Activated T-cell treated with anti-CD3 and anti-CD28 coated beads for 48 hours (primary cell): Measurements from ENCODE around the gene BSDC1.

Source experiments
- DNase-seq: peaks from one replicate; pipeline ENCODE4 v3.0.0-alpha.2; 2020; ENCODE audit warnings: low read depth

The BSDC1 gene

DNA sequence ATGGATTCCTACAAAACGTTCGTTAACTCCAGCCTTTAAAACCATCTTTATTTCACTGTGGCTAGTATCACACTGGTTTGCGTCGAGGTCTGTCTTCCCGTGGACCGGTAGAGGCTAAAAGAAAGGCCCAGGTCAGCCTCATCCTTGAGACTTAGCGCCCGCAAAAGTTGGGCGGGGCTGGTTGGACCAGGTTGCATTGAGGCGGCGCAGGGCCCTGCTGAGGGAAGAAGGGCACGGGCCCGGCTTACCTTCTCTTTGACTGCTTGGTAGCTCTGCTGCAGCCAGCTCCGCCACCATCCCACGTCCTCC, 455 bp downstream of the BSDC1 start:
- DNase-seq = no peak

GRCh38 chr1:32393136-32393535, 1.1 kb downstream of the BSDC1 start:
- no peak for DNase-seq

GRCh38 chr1:32392325-32392724, 1.9 kb downstream of the BSDC1 start:
- DNase-seq = no peak

- no peak for DNase-seq
Observed at GRCh38 chr1:32390904-32391870, 3.1 kb downstream of the BSDC1 start.

GRCh38 chr1:32388641-32389040, 5.6 kb downstream of the BSDC1 start:
- DNase-seq = no peak

GRCh38 chr1:32386676-32387392, 7.4 kb downstream of the BSDC1 start:
- no peak for DNase-seq

DNA sequence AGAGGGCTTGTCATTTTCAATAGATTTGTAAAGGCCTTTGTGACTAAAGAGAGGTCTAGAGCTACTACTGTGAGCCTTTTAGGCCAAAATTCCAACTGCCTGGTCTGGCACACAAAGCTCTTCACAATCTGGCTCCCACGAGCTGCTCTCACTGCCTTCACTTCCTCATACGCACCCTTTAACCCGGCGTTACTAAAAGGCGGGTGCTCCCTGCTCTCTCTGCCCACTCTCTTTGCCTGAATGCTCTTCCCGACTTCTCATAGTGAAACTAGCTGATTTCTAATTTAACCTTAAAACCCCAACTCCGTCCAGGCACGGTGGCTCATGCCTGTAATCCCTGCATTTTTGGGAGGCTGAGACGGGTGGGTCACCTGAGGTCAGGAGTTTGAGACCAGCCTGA, 14.2 kb downstream of the BSDC1 start:
- DNase-seq = no peak

DNA sequence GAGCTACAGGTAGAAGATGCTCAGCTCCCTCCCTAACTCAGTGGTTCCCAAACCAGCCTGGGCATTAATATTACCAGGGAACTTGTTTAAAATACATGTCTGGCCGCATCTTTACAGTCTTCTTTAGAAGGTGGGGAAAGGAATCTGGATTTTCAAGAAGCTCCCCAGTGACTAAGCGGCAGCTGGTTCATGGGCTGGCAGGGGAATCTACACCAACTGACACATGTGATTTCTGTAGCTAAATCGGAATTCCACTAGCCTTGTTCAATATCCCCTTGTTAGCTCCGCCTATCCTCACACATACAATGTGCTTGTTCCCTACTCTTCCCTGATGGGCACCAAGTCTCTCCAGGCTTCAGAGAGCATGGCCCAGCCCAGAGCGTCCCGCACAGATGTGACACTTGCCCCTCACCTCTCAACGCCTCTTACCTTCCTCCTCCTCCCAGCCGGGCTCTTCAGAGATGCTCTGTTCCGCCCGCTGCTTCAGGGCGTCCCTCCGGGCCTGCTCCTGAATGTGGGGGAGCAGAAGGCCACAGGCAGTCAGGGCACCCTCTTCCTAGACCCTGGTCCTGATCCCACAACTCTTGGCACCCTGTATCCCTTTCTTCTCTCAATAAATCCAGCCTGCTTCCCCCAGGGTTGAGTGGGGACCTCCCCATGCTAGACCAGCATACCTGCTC, 16.6 kb downstream of the BSDC1 start:
- no peak for DNase-seq

GRCh38 chr1:32376199-32376598, 18.0 kb downstream of the BSDC1 start:
- no peak for DNase-seq

GRCh38 chr1:32373996-32374592, 20.1 kb downstream of the BSDC1 start:
- no peak for DNase-seq

GRCh38 chr1:32372149-32372756, 22.0 kb downstream of the BSDC1 start:
- no peak for DNase-seq

GRCh38 chr1:32367912-32368635, 26.2 kb downstream of the BSDC1 start:
- no peak for DNase-seq

- no peak for DNase-seq
Observed at GRCh38 chr1:32365445-32365844, 28.8 kb downstream of the BSDC1 start.

- DNase-seq = no peak
Observed at GRCh38 chr1:32364836-32365235, 29.4 kb downstream of the BSDC1 start.

DNA sequence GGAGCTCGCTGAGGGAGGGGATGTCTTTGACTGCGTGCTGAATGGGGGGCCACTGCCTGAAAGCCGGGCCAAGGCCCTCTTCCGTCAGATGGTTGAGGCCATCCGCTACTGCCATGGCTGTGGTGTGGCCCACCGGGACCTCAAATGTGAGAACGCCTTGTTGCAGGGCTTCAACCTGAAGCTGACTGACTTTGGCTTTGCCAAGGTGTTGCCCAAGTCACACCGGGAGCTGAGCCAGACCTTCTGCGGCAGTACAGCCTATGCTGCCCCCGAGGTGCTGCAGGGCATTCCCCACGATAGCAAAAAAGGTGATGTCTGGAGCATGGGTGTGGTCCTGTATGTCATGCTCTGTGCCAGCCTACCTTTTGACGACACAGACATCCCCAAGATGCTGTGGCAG, 30.5 kb downstream of the BSDC1 start:
- DNase-seq = no peak

DNA sequence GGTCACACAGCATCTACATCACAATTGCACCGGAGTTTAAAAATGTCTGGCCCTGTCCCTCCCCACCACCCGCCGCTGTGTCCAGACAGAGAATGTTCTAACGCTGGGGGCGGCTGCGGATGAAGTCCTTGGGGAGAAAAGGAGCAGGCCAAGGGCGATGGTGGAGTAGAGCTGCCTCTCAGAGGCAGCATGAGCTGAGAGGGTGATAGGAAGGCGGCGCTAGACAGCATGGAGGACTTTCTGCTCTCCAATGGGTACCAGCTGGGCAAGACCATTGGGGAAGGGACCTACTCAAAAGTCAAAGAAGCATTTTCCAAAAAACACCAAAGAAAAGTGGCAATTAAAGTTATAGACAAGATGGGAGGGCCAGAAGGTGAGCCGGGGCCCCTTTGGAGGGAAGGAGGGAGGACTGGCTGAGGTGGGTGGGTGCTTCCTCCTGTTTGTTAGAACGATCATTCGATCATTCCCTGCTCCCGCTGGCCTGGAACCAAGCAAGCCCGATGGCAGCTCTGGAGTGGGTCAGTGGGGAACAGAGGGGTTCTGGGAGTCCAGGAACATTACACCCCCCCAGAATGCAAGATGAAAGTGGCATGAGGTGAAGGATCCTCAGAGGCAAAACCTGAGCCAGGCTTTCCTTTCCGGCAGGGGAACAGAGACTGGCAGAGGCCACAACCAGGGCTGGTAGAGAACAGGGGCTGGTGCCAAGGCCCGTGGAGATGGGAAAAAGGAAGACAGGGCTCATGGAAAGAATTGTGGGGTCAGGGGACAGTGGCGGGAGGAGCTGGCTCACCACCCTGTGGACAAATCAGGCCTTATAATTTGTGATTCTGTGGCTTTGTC, 31.5 kb downstream of the BSDC1 start, which contains the start of the genes FAM229A and TSSK3:
Gene FAM229A (minus strand): TSS at position 12 of the 840 bp plus-strand sequence. CDS start 394 bp downstream, outside the sequence.
Gene TSSK3 (plus strand): TSS at position 66 of the 840 bp plus-strand sequence. CDS start 163 bp downstream, at position 229.
- no peak for DNase-seq

DNA sequence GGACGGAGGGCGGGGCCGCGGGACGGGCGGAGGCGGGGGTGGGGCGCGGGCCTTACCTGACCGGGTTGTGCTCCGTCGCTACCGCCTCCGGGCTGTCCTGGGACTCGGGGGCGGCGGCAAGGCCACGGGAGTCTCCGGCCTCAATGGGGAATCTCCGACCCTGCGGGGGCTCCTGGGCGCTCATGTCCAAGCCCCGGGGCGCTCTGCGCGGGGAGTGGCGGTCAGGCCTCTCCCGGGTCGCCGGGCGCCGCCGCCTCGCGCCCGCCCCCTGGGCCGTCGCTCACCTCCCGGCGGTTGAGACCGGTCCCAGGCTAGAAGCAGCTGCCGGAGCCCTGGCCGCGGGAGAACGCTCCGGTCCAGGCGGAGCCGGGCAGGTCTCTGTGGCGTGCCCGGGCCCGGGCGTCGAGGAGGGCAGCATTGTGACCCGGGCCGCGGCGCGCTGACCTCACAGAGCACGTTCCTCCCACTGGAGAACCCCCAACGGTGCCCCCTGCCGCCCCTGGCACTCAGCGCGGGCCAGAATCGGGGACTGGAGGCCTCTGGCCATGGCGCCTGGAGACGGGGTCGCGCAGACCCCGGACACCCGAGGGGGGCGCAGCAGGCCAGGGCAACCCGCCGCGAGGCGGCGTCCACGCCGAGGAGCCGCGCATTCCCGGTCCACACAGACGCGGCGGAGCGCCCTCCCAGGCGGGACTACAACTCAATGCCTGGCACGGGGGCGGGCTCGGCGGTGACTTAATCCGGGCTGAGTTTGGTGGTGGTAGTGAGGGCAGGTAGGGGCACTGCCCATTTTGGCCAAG, 32.4 kb downstream of the BSDC1 start:
- DNase-seq = no peak

- DNase-seq = no peak
Observed at GRCh38 chr1:32361308-32361673, 33.0 kb downstream of the BSDC1 start.

GRCh38 chr1:32358435-32358834, 35.8 kb downstream of the BSDC1 start:
- no peak for DNase-seq
